Caco-2 (cell line): ENCODE results near the gene PDCD11. TPM values are rescaled to one million over a fixed set of nuclear protein-coding genes. Genes with fewer than 3 reads are reported as not detected.

Experiments used
- BruUV-seq: library from RNA; stranded (reverse); fragments of 400-500 nt; replicated peaks from 2 replicates; lab custom pipeline; 2021; lab: Mats Ljungman, UMichigan
- CTCF ChIA-PET: fragments of 300-600 bp; sonication (Branson Sonifier 250); formaldehyde crosslinking; loops from one replicate; lab custom pipeline; 2022; ENCODE audit warnings: antibody characterized with exemption; lab: Charles Lee
- POLR2A ChIA-PET: fragments of 300-600 bp; sonication (Branson Sonifier 250); formaldehyde crosslinking; loops from one replicate; lab custom pipeline; 2022; ENCODE audit warnings: antibody characterized with exemption; lab: Charles Lee
- DNase-seq, 2 experiments: peaks; one replicate each; pipeline versions ENCODE4 v3.0.0 to v3.0.0-alpha.2; 2020 to 2022
- H3K27me3 ChIP-seq: replicated peaks from 2 replicates; pipeline ENCODE4 v1.6.0; 2011; ENCODE audit warnings: low read length; ENCODE audit not compliant: control insufficient read depth, insufficient read depth
- H3K36me3 ChIP-seq: 2 replicates; pipeline ENCODE4 v1.5.1; 2011; ENCODE audit warnings: low read length; ENCODE audit not compliant: control insufficient read depth, insufficient read depth
- H3K4me1 ChIP-seq: fragments of 250-450 bp; sonication (Bioruptor Pico); 2 replicates; pipeline ENCODE4 v1.5.1; 2020; ENCODE audit warnings: mild to moderate bottlenecking
- H3K4me3 ChIP-seq: 2 replicates; pipeline ENCODE4 v1.5.1; 2011; ENCODE audit warnings: low read depth, mild to moderate bottlenecking, control low read depth, low read length
- H3K9me3 ChIP-seq: fragments of 250-450 bp; sonication (Bioruptor Pico); 2 replicates; pipeline ENCODE4 v1.5.1; 2020; ENCODE audit warnings: mild to moderate bottlenecking, moderate library complexity
- H3K27ac Mint-ChIP-seq: one replicate; pipeline ENCODE4 v1.8.0; 2022; ENCODE audit warnings: mixed read lengths; ENCODE audit not compliant: unreplicated experiment
- H3K27me3 Mint-ChIP-seq: one replicate; pipeline ENCODE4 v1.8.0; 2022; ENCODE audit warnings: mixed read lengths; ENCODE audit not compliant: insufficient read depth, unreplicated experiment
- H3K36me3 Mint-ChIP-seq: one replicate; pipeline ENCODE4 v1.8.0; 2022; ENCODE audit warnings: mild to moderate bottlenecking, mixed read lengths; ENCODE audit not compliant: insufficient read depth, unreplicated experiment
- H3K4me1 Mint-ChIP-seq: one replicate; pipeline ENCODE4 v1.8.0; 2022; ENCODE audit warnings: low read depth, mixed read lengths; ENCODE audit not compliant: unreplicated experiment
- H3K4me3 Mint-ChIP-seq: one replicate; pipeline ENCODE4 v1.8.0; 2022; ENCODE audit warnings: mild to moderate bottlenecking, moderate library complexity, mixed read lengths; ENCODE audit not compliant: unreplicated experiment
- H3K9me3 Mint-ChIP-seq: one replicate; pipeline ENCODE4 v1.8.0; 2022; ENCODE audit warnings: mixed read lengths; ENCODE audit not compliant: unreplicated experiment
- intact Hi-C: fragments of 100-400 bp; cut with micrococcal nuclease; formaldehyde crosslinking; loops from one replicate; pipeline ENCODE4 v1.10.0; 2022; ENCODE audit not compliant: unreplicated experiment
- microRNA-seq: library from miRNA; unstranded; fragments of <30 nt; microRNA quantifications from one replicate; pipeline ENCODE4 v1.2.0, GENCODE V29; 2022
- total RNA-seq: library from RNA; stranded (reverse); gene quantifications from 2 replicates; pipeline ENCODE4 v1.2.3, GENCODE V29; 2022
- TF ChIP-seq, protein P1 (sequence below), 2 experiments: fragments of 200-600 bp in 1 of 2; IDR thresholded peaks; 1 replicate in 1 of 2; 2 replicates in 1 of 2; pipeline versions ENCODE4 v1.5.1 to v1.8.0; 2011 to 2022; ENCODE audit warnings: antibody characterized with exemption in 1 of 2, control low read depth in 1 of 2, inconsistent platforms in 1 of 2, low read depth in 1 of 2, low read length in 1 of 2, mild to moderate bottlenecking in 1 of 2, moderate library complexity in 1 of 2; ENCODE audit not compliant: insufficient read depth in 1 of 2, severe bottlenecking in 1 of 2, unreplicated experiment in 1 of 2

PDCD11 gene
- total RNA-seq, 1 experiment from 2014 or later, result 55.3 TPM

DNA sequence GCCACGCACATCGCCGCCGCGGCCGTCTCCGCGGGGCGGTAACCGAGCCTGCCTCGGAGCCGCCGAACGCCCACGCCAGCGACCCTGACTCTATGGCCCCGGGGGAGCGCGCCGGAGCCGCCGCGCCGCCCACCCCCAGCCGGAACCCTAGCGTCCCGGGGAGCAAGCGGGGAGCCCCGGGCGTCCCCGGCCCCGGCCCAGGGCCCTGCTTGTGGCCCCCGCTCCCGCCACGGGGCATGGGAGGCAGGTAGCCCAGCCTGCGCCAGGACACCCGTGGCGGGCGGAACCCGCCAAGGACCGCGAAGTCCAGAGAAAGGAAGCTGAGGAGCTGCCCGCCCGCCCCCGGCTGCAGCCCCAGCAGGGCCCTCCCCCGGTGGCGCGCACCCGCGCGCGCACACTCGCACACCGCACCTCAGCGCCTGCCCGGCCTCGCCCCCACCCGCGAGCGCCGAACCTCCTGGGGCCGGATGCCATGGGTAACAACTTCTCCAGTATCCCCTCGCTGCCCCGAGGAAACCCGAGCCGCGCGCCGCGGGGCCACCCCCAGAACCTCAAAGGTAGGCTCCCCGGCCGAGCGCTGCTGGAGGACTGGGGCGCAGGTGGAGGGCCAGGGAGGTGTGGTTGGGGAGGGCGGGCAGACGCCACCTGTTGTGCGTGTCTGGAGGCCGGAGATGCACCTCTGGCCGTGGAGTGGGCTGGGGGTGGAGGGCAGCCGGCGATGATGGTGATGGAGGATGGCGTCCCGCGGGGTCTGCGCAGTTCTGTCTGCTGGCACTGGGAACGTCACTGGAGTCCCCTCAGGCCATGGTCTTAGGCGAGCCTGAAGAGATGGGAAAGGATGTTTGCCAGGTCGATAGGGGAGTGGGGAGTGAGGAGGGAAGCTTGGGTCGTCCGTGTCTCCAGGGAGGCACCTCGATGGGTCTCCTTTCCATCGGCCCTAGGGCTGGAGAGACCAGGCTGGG is 97.8 kb downstream of the PDCD11 start:
- H3K27me3 Mint-ChIP-seq, result peaks cover 3% of the 10 kb centered on the region
- Histone ChIP-seq H3K4me3 (peak overlapping the region; percentile 47), H3K27me3 (peaks cover 3% of the 10 kb centered on the region), H3K4me1 (peaks cover 23% of the 10 kb centered on the region), H3K9me3 (no peaks in the 10 kb centered on the region), H3K36me3 (no peaks in the 10 kb centered on the region)
- peak in 1 of 2 experiments; percentile 32 for DNase-seq
- no peaks in the 10 kb centered on the region for H3K36me3 Mint-ChIP-seq
- no TSS peak for BruUV-seq
- peaks cover 14% of the 10 kb centered on the region for H3K4me1 Mint-ChIP-seq
- TF ChIP-seq, protein P1, sequence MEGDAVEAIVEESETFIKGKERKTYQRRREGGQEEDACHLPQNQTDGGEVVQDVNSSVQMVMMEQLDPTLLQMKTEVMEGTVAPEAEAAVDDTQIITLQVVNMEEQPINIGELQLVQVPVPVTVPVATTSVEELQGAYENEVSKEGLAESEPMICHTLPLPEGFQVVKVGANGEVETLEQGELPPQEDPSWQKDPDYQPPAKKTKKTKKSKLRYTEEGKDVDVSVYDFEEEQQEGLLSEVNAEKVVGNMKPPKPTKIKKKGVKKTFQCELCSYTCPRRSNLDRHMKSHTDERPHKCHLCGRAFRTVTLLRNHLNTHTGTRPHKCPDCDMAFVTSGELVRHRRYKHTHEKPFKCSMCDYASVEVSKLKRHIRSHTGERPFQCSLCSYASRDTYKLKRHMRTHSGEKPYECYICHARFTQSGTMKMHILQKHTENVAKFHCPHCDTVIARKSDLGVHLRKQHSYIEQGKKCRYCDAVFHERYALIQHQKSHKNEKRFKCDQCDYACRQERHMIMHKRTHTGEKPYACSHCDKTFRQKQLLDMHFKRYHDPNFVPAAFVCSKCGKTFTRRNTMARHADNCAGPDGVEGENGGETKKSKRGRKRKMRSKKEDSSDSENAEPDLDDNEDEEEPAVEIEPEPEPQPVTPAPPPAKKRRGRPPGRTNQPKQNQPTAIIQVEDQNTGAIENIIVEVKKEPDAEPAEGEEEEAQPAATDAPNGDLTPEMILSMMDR (IDR thresholded peaks at IDR 0.05; ENCODE audit: insufficient read depth in 1 of 2, low read depth in 1 of 2, low read length in 1 of 2, severe bottlenecking in 1 of 2, unreplicated experiment in 1 of 2), result no peak
- CTCF ChIA-PET, result interaction anchor here (1.3 to 1.5 kb wide), 2 partner anchors 15 to 99 kb away, joined by 3 to 6 read pairs; no protein-coding TSS in a partner anchor
- H3K9me3 Mint-ChIP-seq, result no peaks in the 10 kb centered on the region
- H3K27ac Mint-ChIP-seq, result no peak overlapping the region
- intact Hi-C loops, result loop anchor here (5.0 kb wide), 1 partner anchor 83 kb away; no protein-coding TSS in a partner anchor
- POLR2A ChIA-PET, result interaction anchor here (0.5 kb wide), 1 partner anchor 48 kb away, joined by 3 read pairs; no protein-coding TSS in a partner anchor
- H3K4me3 Mint-ChIP-seq, result peak overlapping the region; percentile 68

DNA sequence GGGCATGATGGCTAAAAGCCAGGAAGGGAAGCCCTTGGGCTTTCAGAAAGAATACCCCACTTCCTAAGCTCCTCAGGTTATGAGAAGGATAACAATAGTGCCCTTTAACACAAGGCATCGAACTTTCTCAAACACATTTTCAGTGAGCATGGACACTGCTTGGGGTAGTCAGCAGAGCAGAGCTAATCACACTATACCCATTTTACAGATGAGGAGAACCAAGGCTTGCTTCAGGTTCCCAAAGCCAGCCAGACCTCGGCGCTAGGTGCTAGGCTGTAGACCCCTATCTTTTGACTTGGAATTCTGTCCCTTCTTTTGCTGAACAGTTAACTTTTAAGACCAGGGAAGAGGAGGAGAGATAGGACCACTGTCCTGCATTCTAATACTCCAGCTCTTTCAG is 98.9 kb downstream of the PDCD11 start:
- TF ChIP-seq, protein P1 (IDR thresholded peaks at IDR 0.05; ENCODE audit: insufficient read depth in 1 of 2, low read depth in 1 of 2, low read length in 1 of 2, severe bottlenecking in 1 of 2, unreplicated experiment in 1 of 2), result no peak
- H3K36me3 Mint-ChIP-seq, result no peaks in the 10 kb centered on the region
- H3K27ac Mint-ChIP-seq, result no peak overlapping the region
- H3K4me3 Mint-ChIP-seq, result peak overlapping the region; percentile 68
- no TSS peak for BruUV-seq
- Histone ChIP-seq H3K9me3 (no peaks in the 10 kb centered on the region), H3K4me1 (peaks cover 23% of the 10 kb centered on the region), H3K4me3 (no peak overlapping the region), H3K27me3 (peaks cover 3% of the 10 kb centered on the region), H3K36me3 (no peaks in the 10 kb centered on the region)
- no peaks in the 10 kb centered on the region for H3K9me3 Mint-ChIP-seq
- ChIA-PET POLR2A (no interaction called here), CTCF (no interaction called here)
- DNase-seq, result no peak
- H3K4me1 Mint-ChIP-seq, result peaks cover 14% of the 10 kb centered on the region
- intact Hi-C loops, result no loop called here
- H3K27me3 Mint-ChIP-seq, result peaks cover 6% of the 10 kb centered on the region

Small RNA genes lying within 50 kb of the gene (microRNA-seq; reads per million reads assigned to microRNA genes)
- 6,111 reads per million, percentile 96 among the genes with 10 or more reads in this experiment for gene MIR1307

Other genes with a start within 250 kb of the PDCD11 start
- 91.2 and 92.2 TPM in 2 replicates for gene NT5C2, start 203.4 kb upstream of the PDCD11 start, total RNA-seq
- 0.21 TPM in 1 of 2 replicates, not detected in the other for gene RPEL1, start 150.7 kb upstream of the PDCD11 start, total RNA-seq
- gene INA, start 119.5 kb upstream of the PDCD11 start, total RNA-seq, result 0.51 and 0.52 TPM in 2 replicates
- gene PCGF6, start 45.5 kb upstream of the PDCD11 start, total RNA-seq, result 20.4 and 21.6 TPM in 2 replicates
- 6.3 and 6.8 TPM in 2 replicates for gene TAF5, start 28.6 kb upstream of the PDCD11 start, total RNA-seq
- 340 and 369 TPM in 2 replicates for gene ATP5MK, start 151 bp upstream of the PDCD11 start, total RNA-seq
- 0.52 and 0.58 TPM in 2 replicates for gene CALHM2, start 55.7 kb downstream of the PDCD11 start, total RNA-seq
- not detected in 2 replicates for gene CALHM1, start 62.3 kb downstream of the PDCD11 start, total RNA-seq
- 0.18 TPM in 1 of 2 replicates, not detected in the other for gene CALHM3, start 82.6 kb downstream of the PDCD11 start, total RNA-seq
- 0.84 and 0.91 TPM in 2 replicates for gene NEURL1, start 97.1 kb downstream of the PDCD11 start, total RNA-seq